Psoas muscle (tissue), 8 donors: ENCODE results near the gene DACH1. TPM values are rescaled to one million over a fixed set of nuclear protein-coding genes. Genes with fewer than 3 reads are reported as not detected.

Source experiments
- ATAC-seq, 4 donors: fragments of 200-7000 bp; cut with Tn5 transposase; one replicate each; pipeline ENCODE4 v1.9.1; 2020; ENCODE audit warnings: moderate library complexity in 3 of 4, mild to moderate bottlenecking in 2 of 4
- DNase-seq, 2 donors: peaks; one replicate each; pipeline ENCODE4 v3.0.0-alpha.2; 2020
- H3K27ac ChIP-seq: fragments of 200-600 bp; one replicate; pipeline ENCODE4 v1.8.0; 2022
- H3K27me3 ChIP-seq, 3 donors: fragments of 200-600 bp in 1 of 3; one replicate each; pipeline versions ENCODE4 v1.6.1 to v1.8.0; 2013 to 2022; ENCODE audit warnings: low read length in 2 of 3, mild to moderate bottlenecking in 2 of 3, moderate library complexity in 1 of 3; ENCODE audit not compliant: insufficient read depth in 3 of 3
- H3K36me3 ChIP-seq, 2 donors: fragments of 200-600 bp in 1 of 2; one replicate each; pipeline versions ENCODE4 v1.6.1 to v1.8.0; 2013 to 2022; ENCODE audit warnings: low read depth in 1 of 2, mild to moderate bottlenecking in 1 of 2, moderate library complexity in 1 of 2; ENCODE audit not compliant: insufficient read depth in 1 of 2
- H3K4me1 ChIP-seq: fragments of 200-600 bp; one replicate; pipeline ENCODE4 v1.8.0; 2022
- H3K4me3 ChIP-seq: fragments of 200-600 bp; one replicate; pipeline ENCODE4 v1.8.0; 2022; ENCODE audit warnings: mild to moderate bottlenecking
- H3K9me3 ChIP-seq: fragments of 200-600 bp; one replicate; pipeline ENCODE4 v1.8.0; 2022
- WGBS, 3 donors: extraction: QIAGEN DNeasy Blood & Tissue Kit; methylation state at CpG; one replicate each; pipeline versions ENCODE4 v1.1.6 to v1.1.7; 2013; 5-methylcytosine and 5-hydroxymethylcytosine counted together
- intact Hi-C, 2 donors: fragments of 100-400 bp; cut with DNase I; formaldehyde crosslinking; loops; one replicate each; pipeline versions ENCODE4 v1.11.0 to v1.14.2; 2022
- polyA plus RNA-seq, 3 donors: library from polyadenylated mRNA; stranded (reverse); fragments of 200-250 nt; gene quantifications; one replicate each; pipeline ENCODE4 v1.2.3, GENCODE V29; 2013
- total RNA-seq, 4 donors: library from RNA; stranded (reverse); fragmentation: NEBNext Ultra II Directional in 2 of 4; extraction: Animal tissue kit (Norgen Biotek cat#: 25700) in 2 of 4; gene quantifications; one replicate each; pipeline versions ENCODE4 v1.2.1 to v1.2.4, GENCODE V29; 2021 to 2023
- TF ChIP-seq, protein P1 (sequence below): fragments of 200-600 bp; IDR thresholded peaks from one replicate; pipeline ENCODE4 v1.8.0; 2022; ENCODE audit warnings: antibody characterized with exemption
- donor health status: healthy with polysubstance abuse.
- donor health status: DM: no; HTN: no; CAD: no; lungs with moderate emphysema.
- donor health status: Bipolar disorder and iron deficiency.
- donor health status: healthy.
- donor health status: DM: yes; HTN: yes; CAD: no.
- donor health status: DM: no; HTN: no; CAD: no.
- donor health status: DM: no; HTN: no; CAD: no.
- donor health status: DM: yes; HTN: yes; CAD: no.

DACH1 gene
- total and polyA plus RNA-seq, 7 donors = 0.51 to 3.6 (median 1.1) TPM

DNA sequence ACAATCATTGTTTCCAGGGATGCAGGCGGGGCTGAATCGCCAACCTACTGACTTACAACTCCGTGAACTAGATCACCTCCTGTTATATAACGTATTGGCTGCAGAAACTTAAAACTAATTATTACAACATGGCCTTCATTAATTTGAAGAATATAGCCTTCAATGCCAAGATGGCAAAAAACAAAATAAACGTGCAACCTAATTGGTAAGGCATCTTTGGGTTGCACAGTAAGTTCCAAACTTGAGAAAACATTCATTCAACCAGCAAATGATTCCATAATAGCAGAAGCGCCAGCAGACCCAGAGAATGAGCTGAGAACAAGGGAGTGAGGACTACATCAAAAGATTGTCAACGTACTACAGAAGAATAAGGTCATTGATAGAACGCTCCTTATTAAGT is 39.8 kb downstream of the DACH1 start:
- Histone ChIP-seq H3K36me3 (no peaks in the 10 kb centered on the region), H3K9me3 (no peaks in the 10 kb centered on the region), H3K4me1 (no peaks in the 10 kb centered on the region), H3K27ac (no peak overlapping the region), H3K4me3 (no peak overlapping the region), H3K27me3 (no peaks in the 10 kb centered on the region)
- DNase-seq (no peak), ATAC-seq (no peak)
- WGBS, 3 donors = 80 to 85% (median 83%) methylated on average over 8 of the region's 8 CpGs
- TF ChIP-seq, protein P1, sequence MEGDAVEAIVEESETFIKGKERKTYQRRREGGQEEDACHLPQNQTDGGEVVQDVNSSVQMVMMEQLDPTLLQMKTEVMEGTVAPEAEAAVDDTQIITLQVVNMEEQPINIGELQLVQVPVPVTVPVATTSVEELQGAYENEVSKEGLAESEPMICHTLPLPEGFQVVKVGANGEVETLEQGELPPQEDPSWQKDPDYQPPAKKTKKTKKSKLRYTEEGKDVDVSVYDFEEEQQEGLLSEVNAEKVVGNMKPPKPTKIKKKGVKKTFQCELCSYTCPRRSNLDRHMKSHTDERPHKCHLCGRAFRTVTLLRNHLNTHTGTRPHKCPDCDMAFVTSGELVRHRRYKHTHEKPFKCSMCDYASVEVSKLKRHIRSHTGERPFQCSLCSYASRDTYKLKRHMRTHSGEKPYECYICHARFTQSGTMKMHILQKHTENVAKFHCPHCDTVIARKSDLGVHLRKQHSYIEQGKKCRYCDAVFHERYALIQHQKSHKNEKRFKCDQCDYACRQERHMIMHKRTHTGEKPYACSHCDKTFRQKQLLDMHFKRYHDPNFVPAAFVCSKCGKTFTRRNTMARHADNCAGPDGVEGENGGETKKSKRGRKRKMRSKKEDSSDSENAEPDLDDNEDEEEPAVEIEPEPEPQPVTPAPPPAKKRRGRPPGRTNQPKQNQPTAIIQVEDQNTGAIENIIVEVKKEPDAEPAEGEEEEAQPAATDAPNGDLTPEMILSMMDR = no peak
- intact Hi-C loops = no loop called here

DNA sequence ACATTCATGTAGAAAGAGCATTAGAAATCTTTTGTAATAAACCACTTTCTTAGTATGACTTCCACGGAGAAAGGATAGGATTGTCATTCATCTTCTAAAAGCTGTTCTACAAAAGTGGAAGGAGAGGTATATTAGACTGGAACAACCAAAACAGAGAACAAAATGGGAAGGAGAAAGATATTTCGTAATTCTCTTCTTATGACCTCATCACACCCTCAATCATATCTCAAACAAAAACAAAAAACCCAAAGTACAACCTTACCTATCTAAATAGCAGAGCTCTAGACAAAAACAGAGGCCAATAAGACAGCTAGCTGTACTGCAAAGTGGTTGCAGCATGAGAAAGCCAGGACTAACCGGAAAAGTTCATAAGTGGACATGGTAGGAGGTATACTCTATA is 46.3 kb downstream of the DACH1 start:
- intact Hi-C loops = no loop called here
- H3K36me3 ChIP-seq = no peaks in the 10 kb centered on the region
- no peak for DNase-seq
- TF ChIP-seq, protein P1 = no peak
- ATAC-seq = no peak
- H3K27me3 ChIP-seq = no peaks in the 10 kb centered on the region
- H3K27ac ChIP-seq = no peak overlapping the region
- H3K4me1 ChIP-seq = no peaks in the 10 kb centered on the region
- H3K9me3 ChIP-seq = no peaks in the 10 kb centered on the region
- H3K4me3 ChIP-seq = no peak overlapping the region
- 89 to 90% (median 90%) methylated on average over 3 of the region's 3 CpGs for WGBS, 3 donors

DNA sequence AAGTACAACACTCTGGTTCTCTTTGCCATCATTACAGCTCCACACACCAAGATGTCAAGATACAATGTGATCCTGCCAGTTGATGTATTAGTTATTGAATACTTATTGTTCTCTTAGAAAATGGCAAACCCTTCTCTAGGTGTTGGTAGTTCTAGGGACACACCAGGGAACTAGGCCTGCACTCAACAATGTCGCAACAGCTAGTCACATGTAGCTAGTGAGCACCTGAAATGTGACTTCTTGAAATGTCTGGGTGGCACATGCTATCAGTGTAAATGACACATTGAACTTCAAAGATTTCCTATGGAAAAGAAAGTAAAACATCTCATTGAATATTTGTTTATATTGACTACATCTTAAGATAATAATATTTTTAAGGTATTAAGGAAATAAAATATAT is 49.7 kb downstream of the DACH1 start:
- DNase-seq (no peak), ATAC-seq (no peak)
- H3K4me1 ChIP-seq = no peaks in the 10 kb centered on the region
- H3K36me3 ChIP-seq = no peaks in the 10 kb centered on the region
- WGBS, 3 donors = 90 to 97% (median 93%) methylated on average over 1 of the region's 1 CpG
- no peak overlapping the region for H3K27ac ChIP-seq
- TF ChIP-seq, protein P1 = no peak
- no peaks in the 10 kb centered on the region for H3K27me3 ChIP-seq
- no peaks in the 10 kb centered on the region for H3K9me3 ChIP-seq
- intact Hi-C loops = no loop called here
- H3K4me3 ChIP-seq = no peak overlapping the region

DNA sequence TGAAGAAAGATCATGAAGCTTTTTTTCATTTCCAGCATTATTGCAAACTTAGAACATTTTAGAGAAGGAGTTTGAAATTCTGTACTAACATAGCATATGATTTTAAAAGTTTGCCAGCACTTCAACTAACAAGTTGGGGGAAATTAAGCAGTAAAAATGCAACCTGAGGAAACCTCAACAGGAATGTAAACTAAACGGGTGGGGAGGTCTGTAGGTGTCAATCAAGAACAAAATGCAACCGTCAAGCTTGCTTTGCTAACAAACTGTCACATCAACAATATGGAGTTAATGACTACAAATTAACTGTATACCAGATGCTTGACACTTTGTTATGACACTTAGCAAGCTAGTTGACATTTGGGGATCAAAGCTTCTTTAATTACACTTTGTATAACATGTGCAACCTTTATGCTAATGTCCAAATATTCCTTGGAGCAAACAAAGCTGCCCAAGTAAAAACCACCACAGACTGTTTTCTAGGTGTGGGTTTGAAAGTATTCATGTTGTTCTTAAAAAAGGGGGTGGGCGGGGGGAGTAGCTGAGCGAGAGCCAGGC is 52.1 kb downstream of the DACH1 start:
- ATAC-seq (no peak), DNase-seq (no peak)
- Histone ChIP-seq H3K4me3 (no peak overlapping the region), H3K9me3 (no peaks in the 10 kb centered on the region), H3K36me3 (no peaks in the 10 kb centered on the region), H3K4me1 (no peaks in the 10 kb centered on the region), H3K27me3 (no peaks in the 10 kb centered on the region), H3K27ac (no peak overlapping the region)
- 48 to 59% (median 52%) methylated on average over 4 of the region's 4 CpGs for WGBS, 3 donors
- TF ChIP-seq, protein P1 = no peak
- intact Hi-C loops = no loop called here

DNA sequence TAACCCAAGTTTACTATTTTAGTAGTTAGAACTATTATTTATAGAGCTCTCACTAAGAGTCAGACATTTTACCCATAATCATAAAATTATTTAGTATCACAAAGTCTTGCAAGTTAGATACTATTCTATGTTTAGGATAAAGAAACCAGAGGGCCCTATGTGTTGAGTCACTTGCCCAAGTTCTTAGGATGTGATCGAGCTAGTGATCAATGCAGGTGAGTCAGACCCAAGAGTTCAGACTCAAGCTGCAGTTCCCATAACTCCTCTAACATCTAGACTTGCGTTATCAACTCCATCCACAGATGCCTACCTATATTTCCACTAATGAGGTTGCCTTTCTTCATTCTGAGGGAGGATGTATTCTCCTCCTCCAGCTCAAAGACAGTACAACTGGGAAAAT is 53.8 kb downstream of the DACH1 start:
- no peak for DNase-seq
- Histone ChIP-seq H3K4me3 (no peak overlapping the region), H3K27me3 (no peaks in the 10 kb centered on the region), H3K9me3 (no peaks in the 10 kb centered on the region), H3K27ac (no peak overlapping the region), H3K36me3 (no peaks in the 10 kb centered on the region), H3K4me1 (no peaks in the 10 kb centered on the region)
- intact Hi-C loops = no loop called here
- WGBS, 3 donors = 92 to 98% (median 95%) methylated on average over 2 of the region's 2 CpGs
- ATAC-seq = no peak
- TF ChIP-seq, protein P1 = no peak
